ENCODE results near the gene NCS1.

NCS1 gene

DNA sequence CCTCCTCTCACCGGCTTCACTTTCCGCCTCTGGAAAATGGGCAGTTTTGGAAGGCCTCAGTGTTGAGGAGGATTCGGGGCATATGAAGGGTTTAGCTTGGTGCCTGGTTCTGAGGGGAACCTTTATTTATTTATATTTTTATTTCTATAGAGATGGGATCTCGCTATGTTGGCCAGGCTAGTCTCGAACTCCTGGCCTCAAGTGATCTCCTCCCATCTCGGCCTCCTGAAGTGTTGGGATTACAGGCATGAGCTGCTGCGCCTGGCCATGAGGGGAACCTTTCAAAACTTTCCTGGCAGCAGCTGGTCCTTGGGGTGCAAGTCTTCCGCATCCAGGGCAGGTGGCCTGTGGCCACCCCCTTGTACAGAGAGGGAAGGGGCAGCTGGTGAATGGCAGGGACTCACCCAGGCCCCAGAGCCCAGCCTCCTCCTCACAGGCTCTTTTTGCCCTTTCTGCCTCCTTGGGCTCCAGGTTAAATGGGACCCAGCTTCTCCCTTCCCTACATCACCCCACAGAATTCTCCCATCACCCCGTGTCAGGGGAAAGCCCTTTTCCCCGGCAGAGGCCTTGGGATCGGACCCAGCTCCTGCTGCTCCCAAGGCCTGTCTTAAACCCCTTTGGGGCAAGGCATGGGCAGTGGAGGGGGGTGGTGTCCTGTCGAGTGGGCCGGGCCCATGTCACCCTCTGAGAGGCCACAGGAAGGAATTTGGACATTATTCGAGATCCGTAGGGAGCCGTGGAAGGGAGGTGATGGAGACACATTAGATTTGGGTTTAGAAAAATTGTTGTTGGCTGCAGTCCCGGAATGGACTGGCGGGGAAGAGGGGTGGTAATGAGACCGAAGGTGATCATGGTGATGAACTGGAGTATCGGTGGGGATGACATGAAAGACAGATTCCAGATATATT is 5.9 kb downstream of the NCS1 start:
- no peak for DNase-seq

DNA sequence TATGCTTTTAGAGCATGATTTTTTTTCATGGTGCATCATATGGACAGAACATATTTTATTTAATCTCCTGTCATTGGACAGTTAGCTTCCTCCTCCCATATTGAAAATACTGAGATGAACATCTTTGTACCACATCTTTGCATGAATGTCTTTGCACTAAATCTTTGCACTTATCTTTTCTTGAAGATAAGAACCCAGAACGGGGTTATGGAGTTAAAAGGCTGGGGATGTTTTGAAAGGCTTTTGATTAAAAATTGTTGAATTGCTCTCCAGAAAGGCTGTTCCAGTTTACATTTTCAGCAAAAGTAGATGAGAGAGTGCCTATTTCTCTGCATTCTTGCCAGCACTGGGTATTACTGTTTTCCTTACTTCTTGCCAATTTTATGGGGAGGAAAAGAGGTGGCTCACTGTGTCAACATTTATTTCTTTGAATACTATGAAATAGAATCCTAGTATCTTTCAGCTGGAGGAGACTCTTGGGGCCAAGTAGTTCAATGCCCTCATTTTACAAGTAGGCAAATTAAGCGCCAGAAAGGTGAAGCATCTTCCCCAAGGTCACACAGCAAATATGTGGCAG is 7.2 kb downstream of the NCS1 start:
- DNase-seq, result no peak

- DNase-seq, result no peak
These were observed 8.3 kb downstream of the NCS1 start for GRCh38 chr9:130180516-130180915.

- DNase-seq, result no peak
These were observed 9.6 kb downstream of the NCS1 start for GRCh38 chr9:130181678-130182380.

- no peak for DNase-seq
These were observed 10.2 kb downstream of the NCS1 start for GRCh38 chr9:130182381-130182909.

DNA sequence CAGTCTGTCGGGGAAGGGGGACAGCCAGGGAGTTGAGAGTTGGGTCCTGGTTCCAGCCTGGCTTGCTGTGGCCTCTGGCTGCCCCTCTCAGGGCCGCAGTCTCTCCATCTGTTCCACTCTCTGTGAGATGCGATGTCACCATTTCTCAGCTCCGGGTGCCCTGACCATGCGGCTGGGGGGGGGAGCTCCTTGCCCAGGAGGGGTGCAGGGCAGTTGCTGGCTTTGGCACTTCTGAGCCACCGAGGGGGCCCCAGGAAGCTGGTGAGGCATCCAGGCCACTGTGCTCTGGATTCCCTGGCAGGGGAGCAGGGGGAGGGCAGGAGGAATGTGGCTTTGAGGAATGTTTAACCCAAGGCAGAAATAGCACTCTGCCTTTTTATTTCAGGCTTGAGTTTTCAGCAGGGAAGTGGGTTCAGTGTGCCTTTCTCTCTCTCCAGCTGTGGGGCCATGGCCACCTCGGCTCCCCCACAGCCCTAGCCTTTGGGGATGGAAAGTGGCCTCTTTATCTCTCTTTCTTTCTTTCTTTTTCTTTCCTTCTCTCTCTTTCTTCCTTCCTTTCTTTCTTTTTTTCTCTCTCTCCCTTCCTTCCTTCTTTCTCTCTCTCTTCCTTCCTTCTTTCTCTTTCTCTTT is 11.0 kb downstream of the NCS1 start:
- DNase-seq, result no peak

DNA sequence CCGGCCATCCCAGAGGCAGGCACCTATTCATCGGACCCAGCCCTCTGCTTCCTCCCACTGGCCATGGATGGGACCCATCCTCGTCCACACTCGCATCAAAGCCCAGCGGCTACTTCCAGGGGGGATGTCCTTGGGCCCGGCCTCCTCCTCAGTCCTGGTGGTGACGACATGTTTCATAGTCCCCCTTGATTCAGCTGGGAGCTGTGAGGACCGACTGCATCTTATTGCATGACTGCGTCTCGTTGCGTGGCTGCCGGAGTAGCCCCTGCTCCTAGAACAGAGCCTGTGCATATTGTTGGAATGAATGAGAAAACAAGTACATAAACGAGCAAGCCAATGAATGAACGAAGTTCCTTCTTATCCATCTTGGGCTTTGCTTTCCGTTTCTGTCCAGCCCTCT is 12.8 kb downstream of the NCS1 start:
- no peak for DNase-seq

- DNase-seq, result no peak
These were observed 13.4 kb downstream of the NCS1 start for GRCh38 chr9:130185490-130186031.

- no peak for DNase-seq
These were observed 13.8 kb downstream of the NCS1 start for GRCh38 chr9:130186051-130186450.

- no peak for DNase-seq
These were observed 14.8 kb downstream of the NCS1 start for GRCh38 chr9:130186839-130187522.

GRCh38 chr9:130187523-130187846 is 15.3 kb downstream of the NCS1 start:
- no peak for DNase-seq

- no peak for DNase-seq
These were observed 16.8 kb downstream of the NCS1 start for GRCh38 chr9:130188860-130189481.

- no peak for DNase-seq
These were observed 17.6 kb downstream of the NCS1 start for GRCh38 chr9:130189840-130190239.

GRCh38 chr9:130191068-130191748 is 19.0 kb downstream of the NCS1 start:
- no peak for DNase-seq

GRCh38 chr9:130191749-130192120 is 19.5 kb downstream of the NCS1 start:
- DNase-seq, result no peak

GRCh38 chr9:130192382-130192999 is 20.3 kb downstream of the NCS1 start:
- no peak for DNase-seq

GRCh38 chr9:130193103-130193502 is 20.9 kb downstream of the NCS1 start:
- DNase-seq, result no peak

DNA sequence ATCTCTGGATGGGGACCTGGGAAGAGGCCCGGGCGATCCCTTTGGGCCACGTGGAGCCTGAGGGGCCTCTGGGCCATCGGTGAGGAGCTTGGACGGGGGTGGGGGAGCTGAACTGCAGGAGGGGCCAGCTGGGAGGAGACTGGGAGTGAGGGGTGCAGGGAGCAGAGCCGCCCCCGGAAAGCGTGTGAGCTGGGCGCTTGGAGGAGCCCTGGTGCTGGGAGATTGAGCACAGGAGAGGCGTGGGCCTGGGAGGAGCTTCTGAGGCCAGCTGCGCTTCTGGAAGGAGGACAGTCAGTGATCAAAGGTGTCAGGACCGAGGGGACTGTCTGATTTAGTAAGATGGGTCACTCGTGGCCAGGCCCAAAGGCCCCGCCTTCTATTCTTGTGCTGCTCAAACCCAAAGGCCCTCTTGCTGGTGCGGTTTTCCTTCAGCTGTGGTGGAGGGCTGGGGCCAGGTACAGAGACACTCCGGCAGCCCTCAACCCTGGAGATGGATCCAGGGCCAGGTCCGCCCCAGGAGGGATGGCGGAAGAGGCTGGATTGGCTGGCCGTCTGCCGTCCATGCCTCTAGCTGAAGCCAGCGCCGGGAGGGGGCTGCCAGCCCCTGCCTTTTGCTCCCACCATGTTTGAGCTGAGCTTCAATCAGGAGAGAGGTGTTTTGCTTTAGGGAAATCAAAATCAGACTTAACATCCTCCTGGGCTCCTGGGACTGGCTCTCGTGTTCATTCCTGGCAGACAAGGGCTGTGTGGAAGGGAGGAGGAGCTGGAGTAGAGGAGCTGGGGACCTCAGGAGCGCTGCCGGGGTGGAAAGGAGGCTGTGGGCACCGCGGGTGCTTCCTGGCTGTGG is 21.6 kb downstream of the NCS1 start:
- DNase-seq, result no peak

GRCh38 chr9:130194378-130194932 is 22.3 kb downstream of the NCS1 start:
- no peak for DNase-seq

DNA sequence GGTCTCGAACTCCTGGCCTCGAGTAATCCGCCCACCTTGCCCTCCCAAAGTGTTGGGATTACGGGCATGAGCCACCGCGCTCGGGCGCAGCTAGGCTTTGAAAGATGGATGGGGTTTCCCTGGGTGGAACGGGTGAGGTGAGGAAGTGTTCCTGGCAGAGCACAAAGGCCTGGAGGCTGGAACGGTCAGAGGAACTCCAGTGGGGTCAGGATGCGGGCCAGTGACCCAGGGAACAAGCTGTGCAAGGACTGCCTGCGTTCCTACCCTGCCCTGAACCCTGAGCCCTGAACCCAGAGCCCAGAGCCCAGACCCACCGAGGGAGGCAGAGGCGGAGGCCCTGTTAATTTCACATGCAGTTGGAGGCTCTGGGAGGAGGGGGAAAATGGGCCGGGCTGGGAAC is 23.4 kb downstream of the NCS1 start:
- no peak for DNase-seq
